Activated naive CD4-positive, alpha-beta T cell treated with anti-CD3 and anti-CD28 coated beads for 36 hours (primary cell): Measurements from ENCODE around the gene RECK. TPM values are rescaled to one million over a fixed set of nuclear protein-coding genes. Genes with fewer than 3 reads are reported as not detected.

Experiments used
- CTCF ChIA-PET: fragments of 350-600 bp; sonication (Branson Sonifier 250); formaldehyde crosslinking; loops from one replicate; lab custom pipeline; 2021; ENCODE audit warnings: antibody characterized with exemption; lab: Charles Lee
- DNase-seq: peaks from one replicate; pipeline ENCODE4 v3.0.0-alpha.2; 2020
- H3K27ac Mint-ChIP-seq: one replicate; pipeline ENCODE4 v1.8.0; 2021; ENCODE audit warnings: mild to moderate bottlenecking, mixed read lengths
- H3K27me3 Mint-ChIP-seq: one replicate; pipeline ENCODE4 v1.8.0; 2021; ENCODE audit warnings: low read depth, mixed read lengths
- H3K36me3 Mint-ChIP-seq: one replicate; pipeline ENCODE4 v1.8.0; 2021; ENCODE audit warnings: low read depth, mixed read lengths
- H3K4me1 Mint-ChIP-seq: one replicate; pipeline ENCODE4 v1.8.0; 2021; ENCODE audit warnings: low read depth, mixed read lengths
- H3K4me3 Mint-ChIP-seq: one replicate; pipeline ENCODE4 v1.8.0; 2021; ENCODE audit warnings: mild to moderate bottlenecking, moderate library complexity, mixed read lengths
- H3K9me3 Mint-ChIP-seq: one replicate; pipeline ENCODE4 v1.8.0; 2021; ENCODE audit warnings: mixed read lengths
- intact Hi-C: fragments of 100-400 bp; cut with micrococcal nuclease; formaldehyde crosslinking; loops from one replicate; pipeline ENCODE4 v1.15.1; 2023
- total RNA-seq, 2 experiments: library from RNA; stranded (reverse); gene quantifications; one replicate each; pipeline ENCODE4 v1.2.3, GENCODE V29; 2021

Gene RECK
- total RNA-seq, 2 experiments from 2014 or later = 7.8 to 8.5 TPM

DNA sequence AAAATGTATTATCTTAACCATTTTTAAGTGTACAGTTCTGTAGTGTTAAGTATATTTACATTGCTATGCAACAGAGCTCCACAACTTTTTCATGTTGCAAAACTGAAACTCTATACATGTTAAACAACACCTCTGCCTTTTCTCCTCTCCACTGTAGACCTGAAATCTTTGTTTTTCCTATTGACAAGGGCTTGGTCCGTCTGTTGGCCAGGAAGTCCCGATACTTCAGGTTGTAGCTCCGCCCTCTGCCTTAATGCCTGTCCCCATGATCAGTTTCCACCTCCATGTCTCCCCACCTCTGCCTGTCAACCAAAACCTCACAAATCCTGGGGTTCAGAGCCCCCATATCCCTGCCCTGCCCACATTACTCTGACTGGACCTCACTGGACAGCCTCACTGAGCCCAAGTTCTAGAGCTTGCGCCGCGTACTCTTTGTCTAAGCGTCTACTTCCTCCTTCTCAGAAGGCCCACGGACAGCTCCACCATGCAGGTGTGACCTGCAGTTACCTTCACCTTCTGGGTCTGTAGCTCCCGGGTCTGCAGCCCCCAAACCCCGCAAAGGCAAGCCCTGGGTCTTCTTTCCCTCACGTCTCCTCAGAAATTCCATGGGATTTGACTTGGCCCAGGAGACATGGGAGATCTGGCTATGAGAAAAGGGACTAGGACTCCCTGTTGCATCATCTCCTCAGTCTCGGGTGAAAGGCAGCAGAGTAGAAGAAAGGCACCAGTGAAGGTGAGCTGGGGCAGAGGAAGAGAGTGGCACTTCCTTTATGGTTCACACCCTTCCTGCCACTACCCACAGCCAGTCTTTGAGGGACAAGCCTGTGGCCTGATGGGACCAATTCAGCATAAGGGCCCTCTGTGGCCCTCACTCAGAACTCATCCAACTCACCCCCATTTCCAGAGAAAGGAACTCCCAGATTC is 107.9 kb downstream of the RECK start:
- Mint-ChIP-seq H3K4me3 (peak overlapping the region; percentile 79), H3K4me1 (peaks cover 88% of the 10 kb centered on the region), H3K36me3 (peaks cover 15% of the 10 kb centered on the region), H3K9me3 (peaks cover 13% of the 10 kb centered on the region), H3K27ac (peak overlapping the region; percentile 93), H3K27me3 (no peaks in the 10 kb centered on the region)
- intact Hi-C loops = loop anchor here (1.0 to 5.0 kb wide), 3 partner anchors 8 to 888 kb away; partner anchors contain the start of genes GLIPR2 and PAX5
- peak; percentile 52 for DNase-seq
- CTCF ChIA-PET = interaction anchor here (1.0 to 2.3 kb wide), 7 partner anchors 7 to 46 kb away, joined by 3 to 10 read pairs (median 4); no protein-coding TSS in a partner anchor

DNA sequence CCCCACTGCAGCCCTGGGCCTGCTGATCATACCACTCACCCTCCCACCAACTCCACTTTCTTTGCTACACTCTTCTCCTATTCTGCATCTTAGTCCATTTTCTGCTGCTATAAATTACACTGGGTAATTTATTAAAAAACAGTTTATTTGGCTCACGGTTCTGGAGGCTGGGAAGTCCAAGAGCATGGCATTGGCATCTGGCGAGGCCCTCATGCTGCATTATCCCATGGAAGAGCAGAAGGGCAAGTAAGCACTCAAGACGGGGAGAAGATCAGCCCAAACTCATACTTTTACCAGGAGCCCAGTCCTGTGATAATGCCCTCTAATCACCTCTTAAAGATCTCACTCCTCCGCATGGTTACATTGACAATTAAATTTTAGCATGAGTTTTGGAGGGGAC is 109.3 kb downstream of the RECK start:
- DNase-seq = no peak
- Mint-ChIP-seq H3K27me3 (no peaks in the 10 kb centered on the region), H3K4me3 (no peak overlapping the region), H3K27ac (no peak overlapping the region), H3K9me3 (peaks cover 13% of the 10 kb centered on the region), H3K4me1 (peaks cover 88% of the 10 kb centered on the region), H3K36me3 (peaks cover 15% of the 10 kb centered on the region)
- intact Hi-C loops = no loop called here
- CTCF ChIA-PET = no interaction called here

DNA sequence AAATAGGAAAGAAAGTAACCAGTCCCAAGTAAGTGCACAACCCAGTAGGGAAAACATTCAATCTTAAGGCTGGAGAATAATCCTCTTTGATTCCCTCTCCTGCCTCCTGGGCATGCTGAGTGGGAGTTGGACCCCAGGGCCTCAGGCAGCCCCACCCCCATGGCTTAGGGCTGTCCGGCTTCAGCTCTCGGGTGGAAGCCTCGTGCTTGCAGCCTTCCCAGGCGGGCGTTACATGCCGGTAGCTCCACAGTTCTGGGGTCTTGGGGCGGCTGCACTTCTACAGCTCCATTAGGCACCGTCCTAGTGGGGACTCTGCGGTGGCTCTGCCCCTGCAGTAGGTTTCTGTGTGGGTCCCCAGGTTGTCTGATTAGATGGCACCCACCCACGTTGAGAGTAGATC is 109.9 kb downstream of the RECK start:
- Mint-ChIP-seq H3K36me3 (peaks cover 15% of the 10 kb centered on the region), H3K9me3 (peaks cover 13% of the 10 kb centered on the region), H3K4me3 (no peak overlapping the region), H3K27me3 (no peaks in the 10 kb centered on the region), H3K4me1 (peaks cover 88% of the 10 kb centered on the region), H3K27ac (no peak overlapping the region)
- intact Hi-C loops = no loop called here
- no peak for DNase-seq
- CTCF ChIA-PET = no interaction called here

DNA sequence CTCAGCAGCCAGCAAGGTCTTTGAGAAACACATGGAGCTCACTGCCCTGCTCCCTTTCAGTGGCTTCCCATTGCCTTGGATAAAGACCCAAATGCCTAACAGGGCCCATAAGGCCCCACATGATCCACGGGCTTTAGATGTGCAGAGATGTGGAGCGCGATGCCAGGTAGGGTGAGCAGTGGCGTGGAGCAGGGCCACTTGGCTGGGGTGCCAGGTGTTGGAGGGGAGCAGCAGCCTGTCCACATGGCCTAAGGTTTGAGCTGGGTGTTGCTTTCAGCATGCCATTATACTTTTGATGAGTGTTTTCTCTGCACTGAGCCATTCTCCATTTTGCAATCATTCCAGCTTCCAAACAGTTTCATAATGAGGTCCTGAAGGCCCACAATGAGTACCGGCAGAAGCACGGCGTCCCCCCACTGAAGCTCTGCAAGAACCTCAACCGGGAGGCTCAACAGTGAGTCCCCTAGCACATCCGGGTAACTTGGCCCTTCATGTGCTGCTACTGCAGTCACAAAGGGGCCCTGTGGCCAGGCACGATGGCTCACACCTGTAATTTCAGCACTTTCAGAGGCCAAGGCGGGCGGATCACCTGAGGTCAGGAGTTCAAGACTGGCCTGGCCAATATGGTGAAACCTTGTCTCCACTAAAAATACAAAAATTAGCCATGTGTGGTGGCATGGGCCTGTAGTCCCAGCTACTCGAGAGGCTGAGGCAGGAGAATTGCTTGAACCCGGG is 110.9 kb downstream of the RECK start:
- no peak overlapping the region for H3K27ac Mint-ChIP-seq
- intact Hi-C loops = no loop called here
- H3K4me1 Mint-ChIP-seq = peaks cover 86% of the 10 kb centered on the region
- H3K36me3 Mint-ChIP-seq = peaks cover 15% of the 10 kb centered on the region
- DNase-seq = no peak
- no peak overlapping the region for H3K4me3 Mint-ChIP-seq
- CTCF ChIA-PET = interaction anchor here (0.6 to 1.5 kb wide), 2 partner anchors 45 to 153 kb away, joined by 9 to 12 read pairs; no protein-coding TSS in a partner anchor
- H3K27me3 Mint-ChIP-seq = no peaks in the 10 kb centered on the region
- peaks cover 13% of the 10 kb centered on the region for H3K9me3 Mint-ChIP-seq

DNA sequence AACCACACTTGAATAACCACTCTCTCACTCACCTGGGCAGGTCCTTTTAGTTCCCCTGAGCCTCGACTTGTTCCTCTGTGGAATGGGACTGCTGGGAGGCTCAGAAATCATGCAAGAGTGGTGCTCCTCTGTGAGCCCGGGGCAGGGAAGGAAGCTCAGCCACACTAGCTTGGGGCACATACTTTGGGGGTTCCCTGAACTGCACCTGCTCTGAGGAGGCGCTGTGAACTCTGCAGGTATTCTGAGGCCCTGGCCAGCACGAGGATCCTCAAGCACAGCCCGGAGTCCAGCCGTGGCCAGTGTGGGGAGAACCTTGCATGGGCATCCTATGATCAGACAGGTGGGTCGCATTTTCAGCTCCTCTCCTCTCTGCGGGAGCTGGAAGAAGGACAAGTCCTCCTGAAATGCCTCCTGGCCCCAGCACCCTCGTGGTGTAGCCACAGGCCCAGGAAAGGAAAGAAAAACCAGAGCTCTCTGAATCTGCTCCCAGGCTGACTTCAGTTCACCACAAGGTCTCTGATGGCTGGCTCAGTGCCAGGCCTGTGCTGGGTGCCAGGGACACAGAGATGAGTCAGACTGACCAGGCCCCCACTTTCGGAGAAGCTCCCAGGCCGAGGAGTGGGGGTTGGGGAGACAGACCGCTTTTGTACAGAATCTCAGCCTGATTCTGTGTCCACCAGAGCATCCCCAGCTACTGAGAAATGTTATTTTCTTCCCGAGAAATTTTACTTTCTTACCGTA is 111.8 kb downstream of the RECK start:
- intact Hi-C loops = no loop called here
- no peaks in the 10 kb centered on the region for H3K27me3 Mint-ChIP-seq
- H3K4me3 Mint-ChIP-seq = no peak overlapping the region
- CTCF ChIA-PET = interaction anchor here (0.6 to 3.6 kb wide), 6 partner anchors 9 to 154 kb away, joined by 3 to 20 read pairs (median 6); no protein-coding TSS in a partner anchor
- H3K27ac Mint-ChIP-seq = no peak overlapping the region
- peaks cover 13% of the 10 kb centered on the region for H3K9me3 Mint-ChIP-seq
- peaks cover 82% of the 10 kb centered on the region for H3K4me1 Mint-ChIP-seq
- DNase-seq = peak; percentile 69
- H3K36me3 Mint-ChIP-seq = peaks cover 15% of the 10 kb centered on the region

DNA sequence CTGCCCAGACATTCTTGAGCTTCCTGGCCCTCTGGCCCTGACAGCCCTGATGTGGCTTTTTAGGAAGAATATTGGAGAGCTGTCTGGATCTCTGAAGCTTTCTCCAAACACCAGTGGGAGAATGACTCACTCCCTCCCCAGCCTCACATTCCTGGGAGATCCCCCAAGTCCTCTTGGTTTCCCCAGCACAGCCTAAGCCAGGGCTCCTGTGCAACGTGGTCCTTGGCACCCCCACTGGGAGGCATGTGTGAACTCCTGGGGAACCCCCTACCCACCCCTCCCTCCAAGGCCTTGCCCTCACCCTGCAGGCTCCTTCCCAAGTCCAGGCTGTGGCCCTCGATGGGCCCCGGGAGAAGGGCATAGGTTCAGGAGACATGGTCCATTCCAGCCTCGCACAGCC is 112.5 kb downstream of the RECK start:
- CTCF ChIA-PET = interaction anchor here (0.6 to 3.6 kb wide), 5 partner anchors 10 to 46 kb away, joined by 3 to 20 read pairs (median 4); no protein-coding TSS in a partner anchor
- Mint-ChIP-seq H3K4me3 (no peak overlapping the region), H3K27ac (no peak overlapping the region), H3K36me3 (peaks cover 15% of the 10 kb centered on the region), H3K27me3 (no peaks in the 10 kb centered on the region), H3K4me1 (peaks cover 81% of the 10 kb centered on the region), H3K9me3 (peaks cover 13% of the 10 kb centered on the region)
- DNase-seq = no peak
- intact Hi-C loops = no loop called here

DNA sequence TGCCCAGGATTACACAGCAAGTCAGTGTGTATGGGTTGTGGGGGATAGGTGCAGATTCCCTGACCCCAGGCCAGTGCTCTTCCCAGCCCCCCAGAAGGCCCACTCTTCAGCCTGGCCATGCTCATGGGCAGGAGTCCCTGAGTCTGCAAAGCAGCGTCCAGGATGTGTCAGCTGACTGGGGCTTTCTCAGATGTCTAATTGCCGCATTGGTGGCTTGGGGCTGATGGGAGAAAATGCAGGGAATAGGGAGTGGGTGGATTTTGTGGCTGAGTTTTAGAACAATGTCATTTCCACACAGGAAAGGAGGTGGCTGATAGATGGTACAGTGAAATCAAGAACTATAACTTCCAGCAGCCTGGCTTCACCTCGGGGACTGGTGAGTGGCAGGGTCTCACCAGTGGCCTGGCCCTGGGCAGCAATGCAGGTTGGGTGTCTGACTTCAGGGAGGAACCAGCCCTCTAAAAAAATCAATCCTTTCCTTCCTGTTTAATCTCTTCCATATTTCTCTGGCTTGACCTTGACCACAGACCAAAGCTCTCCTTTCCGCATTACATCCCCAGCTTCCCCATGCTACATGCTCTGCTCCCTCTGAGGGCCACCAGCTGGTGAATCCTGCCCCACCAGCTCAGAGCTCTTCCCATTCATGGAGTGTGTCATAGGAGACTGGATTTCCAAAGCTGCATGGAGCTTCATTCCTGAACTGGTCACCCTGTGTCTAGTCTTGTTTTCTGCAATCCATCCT is 114.0 kb downstream of the RECK start:
- CTCF ChIA-PET = interaction anchor here (1.2 to 3.6 kb wide), 6 partner anchors 7 to 48 kb away, joined by 3 to 20 read pairs (median 8); partner anchors contain the start of gene CLTA
- Mint-ChIP-seq H3K4me1 (peaks cover 72% of the 10 kb centered on the region), H3K27ac (peak overlapping the region; percentile 94), H3K36me3 (peaks cover 9% of the 10 kb centered on the region), H3K4me3 (peak overlapping the region; percentile 80), H3K27me3 (no peaks in the 10 kb centered on the region), H3K9me3 (peaks cover 7% of the 10 kb centered on the region)
- intact Hi-C loops = loop anchor here (1.0 to 2.0 kb wide), 4 partner anchors 7 to 114 kb away; partner anchors contain the start of genes GLIPR2 and RECK
- no peak for DNase-seq

DNA sequence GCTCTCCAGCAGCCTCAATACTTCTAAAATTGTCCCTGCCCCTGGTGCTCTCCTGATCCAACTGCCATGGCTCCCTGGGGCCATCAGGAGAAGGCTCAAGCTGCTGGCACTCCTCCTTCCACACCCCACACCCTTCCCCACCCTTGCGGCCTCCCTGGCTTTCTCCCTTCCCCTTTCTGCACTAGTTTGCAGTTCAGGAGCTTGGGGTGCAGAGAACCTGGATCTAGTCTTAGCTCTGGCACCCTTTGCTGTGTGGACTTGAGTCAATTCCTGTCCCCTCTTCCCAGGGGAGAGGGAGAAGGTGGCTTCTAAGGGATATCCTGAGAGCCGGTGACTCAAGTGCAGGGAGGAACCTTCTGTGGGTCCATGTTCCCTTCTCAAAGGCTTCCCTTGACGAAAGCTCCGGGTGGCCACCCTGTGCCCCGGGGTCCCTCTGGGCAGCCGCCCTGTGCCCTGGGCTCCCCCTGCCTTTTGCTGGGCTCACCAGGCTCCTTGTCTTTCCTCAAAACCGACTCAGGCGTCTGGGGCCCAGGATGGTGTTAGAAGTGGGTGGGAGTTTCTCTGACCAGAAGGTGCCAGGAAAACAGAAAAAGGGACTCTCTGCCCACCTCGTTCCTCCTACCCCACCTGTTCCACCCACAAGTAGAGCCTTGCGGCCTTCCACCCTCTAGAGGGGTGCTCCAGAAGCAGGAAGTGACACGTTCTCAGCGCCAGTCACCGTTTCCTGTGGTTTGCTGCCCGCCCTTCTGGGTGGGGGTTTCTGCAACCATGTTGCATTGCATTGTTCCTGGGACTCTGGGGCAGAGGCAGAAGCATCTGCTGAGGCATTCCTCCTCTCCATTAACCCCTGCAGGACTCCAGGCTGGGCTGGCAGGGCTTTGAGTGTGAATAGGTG is 114.8 kb downstream of the RECK start:
- intact Hi-C loops = loop anchor here (1.0 to 2.0 kb wide), 5 partner anchors 8 to 115 kb away; partner anchors contain the start of genes CLTA, GLIPR2 and RECK
- Mint-ChIP-seq H3K9me3 (no peaks in the 10 kb centered on the region), H3K4me3 (peak overlapping the region; percentile 80), H3K36me3 (peaks cover 8% of the 10 kb centered on the region), H3K27ac (peak overlapping the region; percentile 94), H3K27me3 (no peaks in the 10 kb centered on the region), H3K4me1 (peaks cover 68% of the 10 kb centered on the region)
- CTCF ChIA-PET = interaction anchor here (1.7 to 3.6 kb wide), 5 partner anchors 8 to 49 kb away, joined by 4 to 20 read pairs (median 10); partner anchors contain the start of gene CLTA
- DNase-seq = peak; percentile 95

DNA sequence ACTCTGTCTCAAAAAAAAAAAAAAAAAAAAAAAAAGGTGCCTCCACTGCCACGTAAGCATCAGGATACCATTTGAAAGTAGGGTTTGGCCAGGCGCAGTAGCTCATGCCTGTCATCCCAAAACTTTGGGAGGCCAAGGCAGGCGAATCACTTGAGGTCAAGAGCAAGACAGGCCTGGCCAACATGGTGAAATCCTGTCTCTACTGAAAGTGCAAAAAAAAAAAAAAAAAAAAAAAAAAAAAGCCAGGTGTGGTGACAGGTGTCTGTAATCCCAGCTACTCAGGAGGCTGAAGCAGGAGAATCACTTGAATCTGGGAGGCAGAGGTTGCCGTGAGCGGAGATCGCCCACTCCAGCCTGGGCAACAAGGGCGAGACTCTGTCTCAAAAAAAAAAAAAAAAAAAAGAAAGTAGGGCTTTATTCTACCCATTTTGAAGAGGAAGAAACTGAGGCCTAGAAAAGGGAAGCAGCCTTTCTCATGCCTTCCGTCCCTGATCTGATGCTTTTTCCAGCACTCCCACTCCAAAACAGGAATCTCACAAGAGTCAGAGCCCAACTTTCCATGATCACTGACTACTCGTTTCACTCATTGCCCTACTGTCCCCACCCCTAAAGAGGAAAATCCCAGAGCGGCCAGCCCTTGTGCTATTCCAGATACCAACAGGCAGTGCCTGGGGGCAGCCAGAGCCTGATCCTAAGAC is 116.2 kb downstream of the RECK start:
- intact Hi-C loops = loop anchor here (1.0 kb wide), 1 partner anchor 37 kb away; the partner anchor contains the start of gene CLTA
- Mint-ChIP-seq H3K27me3 (no peaks in the 10 kb centered on the region), H3K4me3 (no peak overlapping the region), H3K36me3 (peaks cover 4% of the 10 kb centered on the region), H3K9me3 (no peaks in the 10 kb centered on the region), H3K4me1 (peaks cover 59% of the 10 kb centered on the region), H3K27ac (no peak overlapping the region)
- DNase-seq = no peak
- CTCF ChIA-PET = interaction anchor here (0.7 to 3.0 kb wide), 3 partner anchors 15 to 1523 kb away, joined by 3 to 20 read pairs (median 10); no protein-coding TSS in a partner anchor

DNA sequence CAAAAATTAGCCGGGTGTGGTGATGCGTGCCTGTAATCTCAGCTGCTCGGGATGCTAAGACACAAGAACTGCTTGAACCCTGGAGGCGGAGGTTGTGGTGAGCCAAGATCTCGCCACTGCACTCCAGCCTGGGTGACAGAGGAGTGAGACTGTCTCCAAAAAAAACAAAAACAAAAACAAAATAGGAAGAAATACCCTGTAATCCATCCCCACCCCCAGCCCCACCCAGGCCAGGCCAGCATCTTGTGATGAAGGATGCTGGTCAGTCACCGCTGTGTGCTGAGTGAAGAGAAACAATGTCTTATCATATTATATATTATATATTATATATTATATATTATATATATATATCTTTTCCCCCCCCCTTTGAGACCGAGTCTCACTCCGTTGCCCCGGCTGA is 117.0 kb downstream of the RECK start:
- Mint-ChIP-seq H3K4me1 (peaks cover 53% of the 10 kb centered on the region), H3K9me3 (no peaks in the 10 kb centered on the region), H3K27ac (peak overlapping the region; percentile 41), H3K27me3 (no peaks in the 10 kb centered on the region), H3K36me3 (peaks cover 4% of the 10 kb centered on the region), H3K4me3 (no peak overlapping the region)
- CTCF ChIA-PET = no interaction called here
- no peak for DNase-seq
- intact Hi-C loops = no loop called here
